ENCODE results near the gene NR6A1.
A peak's percentile ranks its signal among the peaks of the same experiment; 100 is the strongest.

DNA sequence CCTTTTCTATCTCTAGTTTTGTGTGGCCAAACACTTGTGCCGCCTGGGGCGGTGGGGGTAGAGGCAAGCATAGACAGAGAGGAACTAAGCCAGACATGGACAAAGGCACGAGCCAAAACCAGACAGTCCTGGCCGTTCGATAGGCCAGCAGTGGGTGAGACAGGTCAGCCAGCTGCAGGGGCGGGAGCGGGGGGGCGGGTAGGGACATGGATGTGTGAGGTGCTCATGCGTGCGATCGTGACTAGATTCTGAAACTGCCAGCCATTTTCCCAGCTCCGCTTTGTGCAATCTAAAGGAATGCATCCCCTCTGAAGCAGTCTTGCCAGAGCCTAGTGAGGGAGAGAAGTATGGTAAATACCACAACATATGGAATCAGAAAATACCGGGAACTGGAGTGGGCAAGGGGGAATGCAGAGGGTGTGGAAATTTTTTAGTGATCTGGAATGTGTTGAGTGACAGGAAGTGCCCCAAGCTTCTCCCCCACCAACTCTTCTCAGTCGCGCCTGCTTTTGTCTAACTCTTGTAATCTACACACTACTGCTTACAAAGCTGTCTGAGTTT lies 111.9 kb downstream of the NR6A1 start:
- TF ChIP-seq CTCF (IDR thresholded peaks at IDR 0.05; ENCODE audit: poor library complexity, severe bottlenecking) (no peak), MXI1 (conservative IDR thresholded peaks at IDR 0.05; ENCODE audit: poor library complexity, severe bottlenecking) (peak; percentile 53), EP300 (conservative IDR thresholded peaks at IDR 0.05; ENCODE audit: poor library complexity, severe bottlenecking) (peak; percentile 37)
